Colonic mucosa (tissue), 4 donors: ENCODE results near the gene PLCB1. TPM values are rescaled to one million over a fixed set of nuclear protein-coding genes. Genes with fewer than 3 reads are reported as not detected.

Experiments used
- DNase-seq: peaks from one replicate; pipeline ENCODE4 v3.0.0-alpha.2; 2020
- H3K27ac ChIP-seq: fragments of 200-600 bp; one replicate; pipeline ENCODE4 v1.8.0; 2021
- H3K27me3 ChIP-seq: fragments of 200-600 bp; one replicate; pipeline ENCODE4 v1.8.0; 2021
- H3K36me3 ChIP-seq: fragments of 200-600 bp; one replicate; pipeline ENCODE4 v1.8.0; 2021
- H3K4me1 ChIP-seq: fragments of 200-600 bp; one replicate; pipeline ENCODE4 v1.8.0; 2021; ENCODE audit warnings: mild to moderate bottlenecking
- H3K4me3 ChIP-seq: fragments of 200-600 bp; one replicate; pipeline ENCODE4 v1.8.0; 2021
- H3K9ac ChIP-seq, 2 donors: one replicate each; pipeline ENCODE4 v1.7.0; 2013; ENCODE audit warnings: control low read depth in 2 of 2, low read depth in 2 of 2, low read length in 2 of 2
- H3K9me3 ChIP-seq: fragments of 200-600 bp; one replicate; pipeline ENCODE4 v1.8.0; 2021
- intact Hi-C: fragments of 100-400 bp; cut with DNase I; formaldehyde crosslinking; loops from one replicate; pipeline ENCODE4 v1.14.1; 2022
- total RNA-seq, 2 donors: library from RNA; stranded (reverse); fragmentation: NEBNext Ultra II Directional in 1 of 2; extraction: Animal tissue kit (Norgen Biotek cat#: 25700) in 1 of 2; gene quantifications; one replicate each; pipeline ENCODE4 v1.2.1, GENCODE V29; 2021
- TF ChIP-seq, protein P1 (sequence below): fragments of 200-600 bp; IDR thresholded peaks from one replicate; pipeline ENCODE4 v1.8.0; 2022; ENCODE audit warnings: antibody characterized with exemption, mild to moderate bottlenecking
- donor health status: healthy.
- donor health status: DM: no; HTN: no; CAD: no.
- donor health status: DM: no; HTN: no; CAD: no.

The PLCB1 gene
- total RNA-seq, 2 donors from 2014 or later: 8.3 to 9.6 TPM

DNA sequence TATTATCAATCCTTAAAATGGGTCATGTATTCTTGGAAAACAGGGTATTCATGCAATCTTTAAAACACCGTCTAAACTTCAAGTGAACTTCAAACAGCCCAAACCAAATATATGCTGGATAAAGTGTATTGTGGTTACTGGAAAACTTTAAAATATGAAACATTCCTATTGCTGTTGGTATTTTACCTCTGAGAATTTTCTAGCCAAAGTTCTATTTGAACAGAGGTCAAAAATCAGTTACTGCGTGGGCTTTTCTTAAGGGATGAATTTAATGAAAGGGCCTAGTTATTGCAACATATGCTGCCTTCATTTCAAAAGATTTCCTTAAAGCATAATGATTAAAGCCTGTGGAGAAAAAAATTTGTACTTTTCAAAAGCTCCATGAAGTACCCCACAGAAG, 436.0 kb downstream of the PLCB1 start:
- H3K9ac ChIP-seq: no peak overlapping the region
- no peaks in the 10 kb centered on the region for H3K36me3 ChIP-seq

DNA sequence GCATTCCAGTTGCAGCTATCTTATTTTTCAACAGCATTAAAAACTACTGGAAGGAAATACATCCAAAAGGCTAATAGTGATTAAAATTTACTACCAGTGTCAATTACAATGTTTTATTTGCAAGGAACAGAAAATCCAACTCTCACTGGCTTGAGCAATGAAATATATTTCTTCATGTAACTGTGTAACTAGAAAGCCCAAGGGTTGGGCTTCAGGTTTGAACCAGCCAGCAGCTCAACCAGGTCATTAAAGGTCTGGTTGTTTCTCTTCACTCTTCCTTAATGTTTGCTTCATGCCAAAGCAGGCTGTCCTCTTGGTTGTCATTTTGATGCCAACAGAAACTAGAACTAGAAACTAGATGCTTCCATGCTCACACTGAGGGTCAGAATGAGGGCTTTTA, 437.7 kb downstream of the PLCB1 start:
- TF ChIP-seq, protein P1, sequence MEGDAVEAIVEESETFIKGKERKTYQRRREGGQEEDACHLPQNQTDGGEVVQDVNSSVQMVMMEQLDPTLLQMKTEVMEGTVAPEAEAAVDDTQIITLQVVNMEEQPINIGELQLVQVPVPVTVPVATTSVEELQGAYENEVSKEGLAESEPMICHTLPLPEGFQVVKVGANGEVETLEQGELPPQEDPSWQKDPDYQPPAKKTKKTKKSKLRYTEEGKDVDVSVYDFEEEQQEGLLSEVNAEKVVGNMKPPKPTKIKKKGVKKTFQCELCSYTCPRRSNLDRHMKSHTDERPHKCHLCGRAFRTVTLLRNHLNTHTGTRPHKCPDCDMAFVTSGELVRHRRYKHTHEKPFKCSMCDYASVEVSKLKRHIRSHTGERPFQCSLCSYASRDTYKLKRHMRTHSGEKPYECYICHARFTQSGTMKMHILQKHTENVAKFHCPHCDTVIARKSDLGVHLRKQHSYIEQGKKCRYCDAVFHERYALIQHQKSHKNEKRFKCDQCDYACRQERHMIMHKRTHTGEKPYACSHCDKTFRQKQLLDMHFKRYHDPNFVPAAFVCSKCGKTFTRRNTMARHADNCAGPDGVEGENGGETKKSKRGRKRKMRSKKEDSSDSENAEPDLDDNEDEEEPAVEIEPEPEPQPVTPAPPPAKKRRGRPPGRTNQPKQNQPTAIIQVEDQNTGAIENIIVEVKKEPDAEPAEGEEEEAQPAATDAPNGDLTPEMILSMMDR: no peak
- Histone ChIP-seq H3K4me3 (no peak overlapping the region), H3K27ac (no peak overlapping the region), H3K9ac (no peak overlapping the region), H3K27me3 (no peaks in the 10 kb centered on the region), H3K36me3 (no peaks in the 10 kb centered on the region), H3K4me1 (no peaks in the 10 kb centered on the region), H3K9me3 (no peaks in the 10 kb centered on the region)
- intact Hi-C loops: no loop called here
- DNase-seq: no peak

More for the DNA sequence above, 436.0 kb downstream of the PLCB1 start:
- TF ChIP-seq, protein P1: no peak
- Histone ChIP-seq H3K4me3 (no peak overlapping the region), H3K27ac (no peak overlapping the region), H3K9me3 (no peaks in the 10 kb centered on the region), H3K27me3 (no peaks in the 10 kb centered on the region), H3K4me1 (no peaks in the 10 kb centered on the region)
- intact Hi-C loops: no loop called here
- no peak for DNase-seq

DNA sequence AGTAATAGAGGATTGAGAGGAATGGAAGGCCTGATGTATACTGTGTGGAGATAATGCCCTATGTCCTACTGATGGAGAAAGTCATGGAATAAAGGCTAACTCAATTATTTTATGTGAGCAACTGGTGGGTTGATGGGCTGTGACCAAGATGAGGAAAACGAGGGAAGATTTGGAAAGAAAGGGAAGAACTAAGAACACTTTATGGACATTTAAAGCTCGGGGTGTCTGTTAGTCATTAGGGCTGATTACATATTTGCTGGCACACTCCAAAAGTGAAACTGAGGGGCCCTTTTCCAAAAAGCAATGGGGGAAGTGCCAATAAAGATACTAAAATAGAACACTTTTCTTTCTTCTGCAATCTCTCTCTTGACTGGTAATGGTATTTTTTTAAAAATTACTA, 439.5 kb downstream of the PLCB1 start:
- TF ChIP-seq, protein P1: no peak
- Histone ChIP-seq H3K27ac (no peak overlapping the region), H3K9ac (no peak overlapping the region), H3K4me1 (no peaks in the 10 kb centered on the region), H3K27me3 (no peaks in the 10 kb centered on the region), H3K4me3 (no peak overlapping the region), H3K9me3 (no peaks in the 10 kb centered on the region), H3K36me3 (no peaks in the 10 kb centered on the region)
- intact Hi-C loops: no loop called here
- DNase-seq: no peak

DNA sequence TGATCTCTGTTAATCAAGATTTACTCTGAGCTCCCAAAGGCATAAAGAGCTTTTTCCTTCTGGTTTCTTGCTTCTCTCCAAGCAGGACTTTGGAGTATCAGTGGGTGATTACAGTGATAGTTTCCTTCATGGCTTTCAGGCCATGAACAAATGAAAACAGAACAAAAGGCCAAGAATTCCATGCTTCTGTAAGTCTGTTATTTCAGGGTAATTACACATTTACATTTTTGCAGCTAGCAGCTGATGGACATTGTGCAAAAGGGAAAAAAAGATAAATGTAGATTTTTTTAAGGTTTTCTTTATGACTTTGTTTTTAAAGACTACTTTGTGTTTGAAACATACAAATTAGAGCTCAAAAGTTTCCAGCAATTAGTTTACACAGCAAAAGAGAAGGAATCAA, 441.6 kb downstream of the PLCB1 start:
- Histone ChIP-seq H3K36me3 (no peaks in the 10 kb centered on the region), H3K27me3 (no peaks in the 10 kb centered on the region), H3K9me3 (no peaks in the 10 kb centered on the region), H3K4me3 (no peak overlapping the region), H3K27ac (no peak overlapping the region), H3K9ac (no peak overlapping the region), H3K4me1 (no peaks in the 10 kb centered on the region)
- TF ChIP-seq, protein P1: no peak
- intact Hi-C loops: no loop called here
- DNase-seq: no peak

DNA sequence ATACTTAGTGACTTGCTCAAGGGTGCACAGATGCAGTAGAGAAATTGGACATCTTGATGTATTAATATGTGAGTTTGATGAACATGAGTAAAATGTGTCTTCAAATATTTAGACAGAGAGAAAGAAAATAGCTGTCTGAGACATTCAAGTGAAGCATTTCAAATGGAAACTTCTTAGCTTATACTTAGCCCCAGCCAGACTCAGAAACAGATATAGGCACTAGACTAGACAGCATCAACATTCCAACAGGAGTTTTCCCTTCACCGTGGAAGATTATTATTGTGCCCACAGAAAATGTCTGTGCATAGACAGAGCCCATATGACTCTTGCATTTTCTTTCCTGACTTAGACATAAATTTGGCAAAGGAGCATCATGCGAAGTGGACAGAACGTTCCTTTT, 443.0 kb downstream of the PLCB1 start:
- DNase-seq: no peak
- H3K4me3 ChIP-seq: no peak overlapping the region
- intact Hi-C loops: no loop called here

More for the DNA sequence above, 443.0 kb downstream of the PLCB1 start:
- H3K9me3 ChIP-seq: no peaks in the 10 kb centered on the region
- no peaks in the 10 kb centered on the region for H3K27me3 ChIP-seq
- H3K36me3 ChIP-seq: no peaks in the 10 kb centered on the region
- H3K4me1 ChIP-seq: no peaks in the 10 kb centered on the region
- no peak overlapping the region for H3K9ac ChIP-seq
- no peak overlapping the region for H3K27ac ChIP-seq
- TF ChIP-seq, protein P1: no peak
